Femur (tissue), 1 donor: Measurements from ENCODE around the gene PRDM11.

Experiments used
- DNase-seq: peaks from one replicate; pipeline ENCODE4 v3.0.0-alpha.2; 2017

Gene PRDM11

GRCh38 chr11:45178890-45179671 lies 32.6 kb downstream of the PRDM11 start:
- no peak for DNase-seq

GRCh38 chr11:45179686-45180178 lies 33.3 kb downstream of the PRDM11 start:
- DNase-seq, result no peak

- DNase-seq, result peak; percentile 74
Measured at GRCh38 chr11:45180179-45180847, 33.9 kb downstream of the PRDM11 start.

GRCh38 chr11:45180848-45181192 lies 34.4 kb downstream of the PRDM11 start:
- DNase-seq, result peak; percentile 79

- peak; percentile 51 for DNase-seq
Measured at GRCh38 chr11:45181193-45181888, 34.9 kb downstream of the PRDM11 start.

- no peak for DNase-seq
Measured at GRCh38 chr11:45181889-45182550, 35.6 kb downstream of the PRDM11 start.

GRCh38 chr11:45182902-45183301 lies 36.5 kb downstream of the PRDM11 start:
- no peak for DNase-seq

- DNase-seq, result no peak
Measured at GRCh38 chr11:45184640-45185039, 38.2 kb downstream of the PRDM11 start.

GRCh38 chr11:45185228-45185729 lies 38.8 kb downstream of the PRDM11 start:
- no peak for DNase-seq

- no peak for DNase-seq
Measured at GRCh38 chr11:45187375-45187774, 40.9 kb downstream of the PRDM11 start.

GRCh38 chr11:45188127-45188526 lies 41.7 kb downstream of the PRDM11 start:
- DNase-seq, result no peak

GRCh38 chr11:45189230-45189629 lies 42.8 kb downstream of the PRDM11 start:
- no peak for DNase-seq

- peak; percentile 64 for DNase-seq
Measured at GRCh38 chr11:45193695-45194094, 47.3 kb downstream of the PRDM11 start.

GRCh38 chr11:45204761-45205160 lies 58.3 kb downstream of the PRDM11 start:
- DNase-seq, result no peak

GRCh38 chr11:45205978-45206377 lies 59.5 kb downstream of the PRDM11 start:
- no peak for DNase-seq

- no peak for DNase-seq
Measured at GRCh38 chr11:45208135-45208534, 61.7 kb downstream of the PRDM11 start.

- no peak for DNase-seq
Measured at GRCh38 chr11:45209000-45209879, 62.8 kb downstream of the PRDM11 start.

- DNase-seq, result peak; percentile 96
Measured at GRCh38 chr11:45209891-45210699, 63.7 kb downstream of the PRDM11 start.

GRCh38 chr11:45210846-45211245 lies 64.4 kb downstream of the PRDM11 start:
- no peak for DNase-seq

GRCh38 chr11:45211732-45212131 lies 65.3 kb downstream of the PRDM11 start:
- DNase-seq, result no peak
